Activated naive CD4-positive, alpha-beta T cell treated with Interleukin-2 at 50 U/mL for 16 hours (primary cell): ENCODE results near the gene ATXN1.
"Not testable (repeated sequence)": the region's sequence is repeated elsewhere in the genome, so short reads cannot be mapped to it uniquely, and the experiment has no call there.

Experiments
- DNase-seq: peaks from one replicate; pipeline ENCODE4 v3.0.0-alpha.2; 2020

ATXN1 gene

DNA sequence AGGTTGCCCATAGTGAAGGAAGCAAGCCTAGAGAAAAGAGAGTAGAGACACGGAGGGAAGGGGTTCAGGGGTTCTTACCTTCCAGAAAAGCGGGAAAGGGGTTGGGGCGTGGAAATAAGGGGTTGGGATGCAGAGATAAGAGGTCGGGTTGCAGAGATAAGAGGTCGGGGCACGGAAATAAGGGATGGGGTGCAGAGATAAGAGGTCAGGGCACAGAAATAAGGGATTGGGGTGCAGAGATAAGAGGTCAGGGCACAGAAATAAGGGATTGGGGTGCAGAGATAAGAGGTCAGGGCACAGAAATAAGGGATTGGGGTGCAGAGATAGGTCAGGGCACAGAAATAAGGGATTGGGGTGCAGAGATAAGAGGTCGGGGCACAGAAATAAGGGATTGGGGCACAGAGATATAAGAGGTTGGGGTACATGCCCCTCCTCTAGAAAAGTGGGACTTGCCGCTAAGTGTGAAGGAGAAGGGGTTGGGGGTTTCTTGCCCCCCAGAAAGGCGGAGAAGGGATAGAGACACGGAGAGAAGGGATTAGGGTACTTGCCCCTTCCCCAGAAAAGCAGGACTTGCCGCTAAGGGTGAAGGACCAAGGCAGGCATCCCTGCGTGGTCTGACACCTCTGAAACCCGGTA is 497.7 kb downstream of the ATXN1 start:
- not testable (repeated sequence) for DNase-seq

DNA sequence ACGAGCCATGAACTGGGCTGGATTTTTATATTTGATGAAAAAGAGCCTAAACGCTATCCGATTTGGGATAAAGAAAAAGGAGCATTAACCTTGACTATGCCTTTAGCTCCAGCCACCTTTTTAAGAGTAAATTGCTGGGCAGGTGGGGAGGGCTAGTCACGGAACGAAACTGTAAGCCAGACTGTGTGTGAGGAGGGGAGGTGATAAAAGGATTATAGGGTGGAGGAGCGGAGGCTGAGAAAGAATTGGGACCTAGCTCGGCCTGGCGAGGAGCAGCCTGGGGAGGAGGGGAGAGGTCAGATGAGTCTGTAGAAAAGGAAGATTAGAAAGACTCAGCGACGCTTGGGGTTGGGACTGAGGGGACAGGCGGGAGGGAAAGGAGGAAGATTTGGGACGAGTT is 498.5 kb downstream of the ATXN1 start:
- not testable (repeated sequence) for DNase-seq

DNA sequence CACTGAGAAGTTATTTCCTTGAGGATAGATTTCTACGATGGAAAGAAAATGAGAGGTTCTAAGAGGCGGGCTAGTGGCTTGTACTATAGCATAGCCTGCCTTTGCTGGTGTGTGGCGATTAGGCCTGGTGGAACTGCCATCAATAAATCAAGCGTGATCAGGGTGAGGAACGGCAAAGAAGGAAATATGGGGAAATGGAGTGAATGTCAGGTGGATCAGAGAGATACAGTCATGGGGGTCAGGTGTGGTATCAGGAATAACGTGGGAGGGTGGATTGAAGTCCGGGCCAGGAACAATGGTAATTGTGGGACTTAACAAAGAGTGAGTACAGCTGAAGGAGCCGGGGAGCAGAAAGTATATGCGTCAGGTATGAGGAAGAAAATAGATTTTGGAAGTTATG is 500.7 kb downstream of the ATXN1 start:
- not testable (repeated sequence) for DNase-seq

DNA sequence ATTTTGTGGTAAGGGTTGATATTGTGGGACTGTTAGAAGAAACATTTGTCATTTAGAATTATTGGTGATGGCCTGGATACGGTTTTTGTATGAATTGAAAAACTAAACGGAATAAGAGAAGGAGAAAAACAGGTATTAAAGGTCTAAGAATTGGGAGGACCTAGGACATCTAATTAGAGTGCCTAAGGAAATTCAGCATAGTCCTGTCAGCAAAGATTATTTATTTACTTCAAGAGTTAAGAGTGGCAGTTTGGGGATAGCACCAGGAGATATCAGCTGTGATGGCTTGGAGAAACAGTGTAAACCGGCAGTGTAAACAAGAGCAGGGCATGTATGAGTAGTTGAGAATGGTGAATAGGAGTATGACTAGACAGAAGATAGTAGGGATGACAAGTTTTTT is 501.7 kb downstream of the ATXN1 start:
- DNase-seq = not testable (repeated sequence)

DNA sequence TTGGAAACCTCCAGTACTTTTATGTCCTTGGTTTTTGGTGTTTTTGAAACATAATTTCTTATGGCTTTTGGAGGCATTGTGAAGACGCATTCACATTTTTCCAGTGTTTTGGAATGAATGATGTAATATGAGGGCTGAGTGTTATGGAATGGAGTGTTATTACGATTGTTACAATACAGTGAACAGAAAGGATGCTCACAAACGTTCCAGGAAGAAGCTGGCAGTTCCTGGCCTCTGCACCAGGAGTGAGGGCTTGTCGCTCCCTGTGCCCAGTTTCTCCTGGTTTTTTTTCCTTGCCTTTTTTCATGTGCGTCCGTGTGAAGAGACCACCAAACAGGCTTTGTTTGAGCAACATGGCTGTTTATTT is 502.6 kb downstream of the ATXN1 start:
- no peak for DNase-seq

DNA sequence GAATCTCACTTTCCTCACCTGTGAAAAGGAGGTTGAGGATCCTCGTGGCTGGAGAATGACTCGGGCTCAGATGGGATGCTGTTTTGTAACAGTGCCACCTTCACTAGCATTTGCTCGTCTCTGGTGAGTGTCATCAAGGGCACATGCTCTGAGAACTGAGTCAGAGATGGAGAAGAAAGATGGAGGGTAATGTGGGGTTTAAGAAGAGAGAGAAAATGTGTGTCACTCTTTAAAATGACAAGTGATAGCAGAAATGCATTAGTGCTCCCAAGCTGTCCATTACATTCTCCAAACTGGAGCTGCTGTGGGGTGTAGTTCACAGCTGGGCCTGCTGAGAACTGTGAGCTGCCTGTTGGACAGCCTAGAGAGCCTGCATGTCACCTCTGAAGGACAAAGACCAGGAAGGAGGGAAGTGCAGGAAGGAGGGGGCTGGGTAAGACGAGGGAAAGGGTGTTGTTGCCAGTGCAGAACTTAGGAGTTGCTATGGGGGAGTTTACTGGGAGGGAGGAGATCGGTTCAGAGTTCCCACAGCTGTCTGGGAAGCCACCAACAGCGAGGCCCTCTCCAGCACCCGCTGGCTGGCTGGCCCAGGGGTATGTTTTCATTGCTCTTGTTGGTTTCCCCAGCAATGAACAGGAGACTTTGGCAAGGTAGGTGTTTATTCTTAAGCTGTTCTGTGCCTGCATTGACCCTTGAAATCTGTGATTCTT is 503.1 kb downstream of the ATXN1 start:
- no peak for DNase-seq

DNA sequence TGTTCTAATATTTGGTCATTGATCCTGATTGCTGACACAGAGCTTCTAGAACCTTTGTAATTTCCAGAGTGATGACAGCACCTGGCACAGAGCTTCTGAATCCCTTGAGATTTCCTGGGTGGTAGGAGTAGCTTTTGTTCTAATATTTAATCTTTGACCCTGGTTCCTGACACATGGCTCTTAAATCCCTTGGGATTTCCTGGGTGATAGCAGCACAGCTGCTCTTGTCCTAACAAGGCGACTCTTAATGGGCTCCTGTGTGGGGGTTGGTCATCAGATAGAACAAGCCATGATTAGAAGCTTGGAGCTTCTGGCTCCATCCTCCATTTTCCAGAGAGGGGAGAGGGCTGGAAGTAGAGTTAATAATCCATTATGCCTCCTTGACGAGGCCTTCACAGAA is 504.5 kb downstream of the ATXN1 start:
- no peak for DNase-seq

DNA sequence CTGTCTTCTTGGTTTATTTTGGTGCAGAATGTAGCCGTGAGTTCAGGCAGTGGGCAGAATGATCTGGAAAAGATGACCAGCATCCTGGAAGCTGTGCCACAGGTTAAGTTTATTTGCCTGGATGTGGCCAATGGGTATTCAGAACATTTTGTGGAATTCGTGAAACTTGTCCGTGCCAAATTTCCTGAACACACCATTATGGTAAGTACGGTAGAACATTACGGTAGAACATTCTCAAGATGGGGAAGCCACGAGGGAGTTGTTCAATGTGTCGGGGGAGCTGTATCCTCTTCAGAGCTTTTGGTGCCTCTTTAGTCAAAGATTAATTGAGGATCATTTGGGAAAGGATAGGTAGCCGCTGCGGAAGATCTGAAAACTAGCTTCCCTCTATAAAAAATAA is 506.7 kb downstream of the ATXN1 start:
- DNase-seq = no peak

DNA sequence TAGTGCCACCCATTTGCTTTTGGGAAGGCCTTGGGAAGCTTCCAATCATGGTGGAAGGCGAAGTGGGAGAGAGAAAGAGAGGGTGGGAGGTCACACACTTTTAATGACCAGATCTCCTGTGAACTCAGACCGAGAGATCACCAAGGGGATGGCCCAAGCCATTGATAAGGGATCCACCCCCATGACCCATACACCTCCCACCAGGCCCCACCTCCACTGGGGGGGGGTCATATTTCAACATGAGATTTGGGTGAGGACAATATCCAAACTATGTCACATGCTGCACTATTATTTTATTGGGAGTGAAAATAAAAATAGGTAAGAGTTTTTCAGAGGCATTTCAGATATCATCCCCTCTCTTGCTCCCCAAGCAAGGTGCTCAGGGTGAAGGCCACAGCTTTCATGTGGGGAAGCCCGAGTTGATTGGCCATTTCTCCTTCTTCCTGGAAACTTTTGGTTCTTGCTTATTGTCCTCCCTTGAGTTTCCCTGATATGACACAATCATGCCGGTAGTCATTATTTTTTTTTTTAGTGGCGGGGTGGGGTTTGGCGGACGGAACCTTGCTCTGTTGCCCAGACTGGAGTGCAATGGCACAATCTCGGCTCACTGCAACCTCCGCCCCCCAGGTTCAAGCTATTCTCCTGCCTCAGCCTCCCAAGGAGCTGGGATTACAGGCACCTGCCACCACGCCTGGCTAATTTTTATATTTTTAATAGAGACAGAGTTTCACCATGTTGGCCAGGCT is 507.7 kb downstream of the ATXN1 start:
- DNase-seq = no peak

DNA sequence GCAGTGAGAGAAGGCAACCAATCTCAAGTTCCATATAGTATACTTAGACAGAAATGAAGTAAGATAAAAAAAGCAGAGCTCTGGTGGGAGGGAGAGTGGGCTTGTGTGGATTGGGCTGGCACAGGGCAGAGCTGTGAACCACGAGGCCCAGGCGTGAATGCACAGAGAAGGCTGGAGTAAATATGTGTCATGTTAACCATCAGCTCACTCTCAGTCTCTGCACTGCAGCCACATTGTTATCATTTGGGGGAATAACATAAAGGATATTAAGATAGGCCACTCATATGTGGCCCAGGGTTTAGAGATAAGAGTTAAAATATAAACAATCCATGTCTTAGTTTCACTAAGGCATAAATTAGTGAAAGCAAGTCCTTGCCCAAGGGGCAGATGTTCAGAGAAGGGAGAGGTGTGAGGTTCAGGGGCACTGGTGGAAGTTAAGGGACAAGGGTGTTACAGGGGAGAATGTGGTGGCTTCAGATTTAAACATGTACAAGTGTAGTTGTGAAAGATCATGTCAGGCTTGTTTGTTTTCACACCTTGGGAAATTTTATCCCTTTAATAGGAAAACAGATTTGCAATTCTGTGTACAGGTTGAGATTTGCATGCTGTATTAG is 508.5 kb downstream of the ATXN1 start:
- DNase-seq = no peak

DNA sequence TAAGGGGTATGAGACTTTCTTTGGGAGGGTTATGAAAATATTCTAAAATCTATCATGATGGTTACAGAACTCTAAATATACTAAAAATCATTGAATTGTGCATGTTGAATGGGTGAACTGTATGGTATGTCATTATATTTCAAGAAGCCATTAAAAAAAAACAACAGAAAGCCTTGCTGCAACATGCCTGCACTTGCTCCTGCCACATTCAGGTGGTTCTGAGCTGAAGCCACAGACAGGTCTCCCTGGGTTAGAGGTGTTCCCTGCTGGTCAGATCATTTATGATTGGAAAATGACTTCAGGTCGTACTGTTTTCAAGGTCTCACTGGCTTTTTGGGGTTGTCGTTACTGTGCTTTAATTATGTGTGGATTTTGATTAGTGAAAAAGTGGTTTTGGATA is 509.6 kb downstream of the ATXN1 start:
- DNase-seq = no peak

DNA sequence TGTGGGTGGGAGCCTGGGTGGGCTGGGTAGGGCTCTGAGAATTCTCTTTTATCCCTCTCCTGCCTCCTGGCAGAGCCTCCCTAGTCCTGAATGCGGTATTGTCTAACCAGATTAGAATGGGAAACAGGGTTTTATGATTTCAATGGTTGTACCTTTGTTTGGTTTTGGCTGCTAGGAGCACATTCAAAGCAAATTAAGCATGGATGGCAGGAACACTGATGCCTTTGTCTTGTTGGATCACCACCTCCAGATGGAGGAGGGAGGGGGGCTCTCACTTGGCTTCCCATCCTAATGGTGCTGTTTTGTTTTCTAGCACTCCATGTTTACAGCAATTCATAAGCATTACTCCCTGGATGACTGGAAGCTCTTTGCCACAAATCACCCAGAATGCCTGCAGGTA is 511.3 kb downstream of the ATXN1 start:
- DNase-seq = no peak
